GM21619 (cell line): Measurements from ENCODE around the gene ARHGAP15.
A peak's percentile ranks its signal among the peaks of the same experiment; 100 is the strongest.

Experiments
- ATAC-seq: cut with Tn5 transposase; IDR thresholded peaks from one replicate; pipeline ENCODE4 v1.9.1; 2021; ENCODE audit not compliant: unreplicated experiment

The ARHGAP15 gene

GRCh38 chr2:143675021-143675420, 545.8 kb downstream of the ARHGAP15 start:
- no peak for ATAC-seq

GRCh38 chr2:143679617-143680016, 550.4 kb downstream of the ARHGAP15 start:
- no peak for ATAC-seq

DNA sequence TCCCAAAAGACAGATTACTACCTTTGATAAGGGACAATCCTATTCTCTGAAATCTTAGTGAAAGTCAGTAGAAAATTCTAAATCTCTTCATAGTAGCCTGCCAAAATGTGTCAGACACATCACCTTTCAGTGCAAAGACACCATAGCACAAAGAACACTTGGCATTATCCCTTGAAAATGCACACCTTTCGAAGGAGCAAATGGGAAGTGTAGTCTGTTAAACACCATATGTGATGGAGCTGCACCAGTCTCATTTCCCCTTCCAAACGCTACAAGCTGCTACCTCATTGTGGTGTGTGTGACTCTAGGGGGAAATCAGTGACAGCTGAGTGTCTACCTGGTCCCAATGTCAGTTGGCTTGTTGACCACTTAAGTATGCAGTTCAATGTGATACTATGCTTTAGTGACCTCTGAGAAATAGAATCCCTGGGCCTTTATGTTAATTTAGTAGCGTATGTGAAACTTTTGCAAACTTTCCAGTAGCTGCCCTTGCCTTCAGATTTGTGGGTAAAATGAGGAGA, 551.7 kb downstream of the ARHGAP15 start:
- ATAC-seq: no peak

DNA sequence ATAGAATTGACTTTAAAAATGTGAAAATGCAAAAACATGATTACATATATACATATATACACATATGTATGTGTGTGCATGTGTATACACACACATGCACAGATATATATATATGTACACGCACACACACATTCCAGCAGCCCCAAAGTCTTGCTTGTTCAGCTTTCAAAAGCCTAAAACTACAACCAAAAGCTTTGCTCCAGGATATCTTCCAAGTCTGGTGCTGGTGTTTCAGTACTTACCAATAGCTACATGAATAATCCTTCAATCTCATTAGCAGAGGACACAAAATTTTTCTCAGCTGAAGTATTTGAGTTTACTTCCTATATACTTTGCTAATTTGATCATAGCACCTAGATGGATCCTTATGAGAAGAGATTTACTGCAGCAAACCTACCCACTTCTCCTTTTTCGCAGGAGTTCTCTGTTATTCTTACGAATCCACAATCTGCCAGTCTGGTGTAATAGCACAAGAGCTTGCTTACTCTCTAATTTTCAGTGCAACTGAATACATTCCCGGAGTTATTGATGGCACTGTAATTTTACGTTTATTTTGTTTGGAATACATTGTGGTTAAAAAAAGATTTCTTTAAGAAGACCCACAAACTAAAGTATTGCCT, 553.3 kb downstream of the ARHGAP15 start:
- no peak for ATAC-seq

GRCh38 chr2:143683977-143684376, 554.8 kb downstream of the ARHGAP15 start:
- ATAC-seq: no peak

DNA sequence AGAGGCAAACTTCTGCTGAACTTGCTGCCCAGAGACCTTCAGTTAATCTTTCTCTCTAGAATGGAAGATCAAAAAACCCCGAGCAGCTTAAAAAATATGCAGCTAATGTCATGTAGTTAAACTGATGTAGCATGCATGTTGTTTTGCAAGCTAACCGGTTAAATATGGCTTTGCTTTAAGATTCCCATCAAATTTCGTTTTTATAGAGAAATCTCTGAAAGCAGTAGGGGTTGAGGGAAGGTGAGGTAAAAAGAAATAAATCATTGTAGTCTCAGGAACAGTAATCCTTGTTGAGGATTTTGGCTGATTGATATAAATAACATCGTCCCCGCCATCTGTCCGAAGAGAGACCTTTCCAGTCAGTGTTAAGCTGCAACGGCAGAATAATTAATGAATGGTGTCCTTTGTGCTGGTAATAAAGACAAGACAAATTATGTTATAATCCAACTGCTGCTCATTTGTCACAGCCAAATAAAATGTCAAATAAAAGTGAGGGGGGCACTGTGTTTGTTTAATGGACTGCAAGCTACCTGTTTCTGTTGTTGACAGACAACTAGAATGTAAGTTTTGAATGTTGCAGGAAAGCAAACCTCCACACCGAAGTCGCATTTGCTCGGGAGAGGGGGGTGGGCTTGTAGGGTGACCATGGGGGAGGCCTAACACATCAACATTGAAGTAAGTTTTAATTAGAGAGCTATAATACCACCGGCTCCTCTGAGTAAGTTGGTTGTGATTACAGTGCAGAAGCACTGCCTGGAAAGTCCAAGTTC, 555.5 kb downstream of the ARHGAP15 start:
- no peak for ATAC-seq

DNA sequence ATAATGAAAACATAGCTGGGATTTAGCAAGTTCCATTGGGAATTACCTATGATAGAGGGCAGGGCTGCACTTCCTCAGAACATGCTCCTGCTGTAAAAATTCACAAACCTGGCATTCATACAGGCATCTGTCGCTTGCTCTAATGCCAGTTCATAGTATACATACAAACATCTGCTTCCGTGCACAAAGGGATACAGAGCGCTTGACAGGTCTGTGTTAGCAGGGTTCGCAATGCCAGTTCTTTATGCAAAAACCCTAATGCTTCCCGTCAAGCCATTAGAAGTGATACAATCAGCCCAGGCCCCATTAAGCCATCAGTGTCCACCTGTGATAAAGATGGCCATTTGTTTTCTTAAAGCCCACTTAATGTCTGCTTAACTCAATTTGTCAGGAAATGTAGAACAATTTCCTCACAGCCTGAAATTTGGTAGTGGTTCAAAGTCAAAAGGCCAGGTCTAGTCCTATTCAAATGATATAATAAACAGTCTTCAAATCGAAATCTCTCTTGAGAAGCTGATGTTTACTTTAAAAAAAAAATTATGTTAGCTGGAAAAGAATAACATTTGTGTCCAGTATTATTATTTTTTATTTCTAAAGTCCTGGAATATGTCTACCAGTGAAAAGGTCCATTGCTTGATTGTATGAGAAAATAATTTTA, 556.3 kb downstream of the ARHGAP15 start:
- ATAC-seq: no peak

DNA sequence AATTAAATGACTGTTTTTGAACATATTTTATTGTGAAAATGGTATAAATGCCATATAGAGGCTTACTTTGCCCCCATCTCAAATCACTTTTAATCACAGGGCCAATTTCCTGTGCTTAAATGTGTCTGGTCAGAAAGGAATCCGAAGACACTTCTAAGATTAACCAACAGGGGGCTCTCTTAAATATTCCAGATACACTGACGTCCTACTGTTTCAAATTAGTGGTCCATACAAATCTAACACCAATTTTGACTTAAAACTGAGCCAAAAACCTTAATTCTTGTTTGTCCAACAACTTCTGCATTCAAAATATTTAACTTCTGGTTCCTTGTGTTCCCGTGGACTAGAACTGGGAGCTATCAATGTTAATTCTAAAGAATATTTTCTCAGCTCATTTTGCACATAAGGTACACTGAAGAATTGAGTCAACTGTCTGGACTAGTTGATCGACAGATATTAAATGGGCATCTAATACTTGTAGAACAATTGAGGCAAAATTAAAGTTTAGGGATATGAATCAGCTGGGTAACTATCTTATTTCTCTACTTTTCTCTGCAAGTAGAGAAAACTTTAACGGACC, 557.5 kb downstream of the ARHGAP15 start:
- ATAC-seq: no peak

DNA sequence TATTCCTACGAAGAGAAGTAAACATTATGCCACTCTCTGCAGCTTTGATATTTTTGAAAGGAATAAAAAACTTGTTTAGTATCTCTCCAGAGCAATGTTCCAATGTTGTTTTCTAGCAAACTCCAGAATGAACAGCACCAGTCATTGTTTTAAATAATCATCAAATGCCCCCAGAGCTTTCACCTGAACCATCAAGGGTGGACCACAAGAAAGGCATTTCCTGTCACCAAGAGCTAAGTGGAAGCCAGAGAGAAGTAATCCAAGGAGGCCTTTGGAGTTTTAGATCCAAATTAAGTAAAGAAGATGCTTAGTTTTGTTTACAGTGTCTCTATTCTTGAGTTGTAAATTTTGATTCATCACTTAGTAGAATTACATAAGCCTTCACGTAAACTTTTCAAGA, 559.0 kb downstream of the ARHGAP15 start:
- ATAC-seq: no peak

DNA sequence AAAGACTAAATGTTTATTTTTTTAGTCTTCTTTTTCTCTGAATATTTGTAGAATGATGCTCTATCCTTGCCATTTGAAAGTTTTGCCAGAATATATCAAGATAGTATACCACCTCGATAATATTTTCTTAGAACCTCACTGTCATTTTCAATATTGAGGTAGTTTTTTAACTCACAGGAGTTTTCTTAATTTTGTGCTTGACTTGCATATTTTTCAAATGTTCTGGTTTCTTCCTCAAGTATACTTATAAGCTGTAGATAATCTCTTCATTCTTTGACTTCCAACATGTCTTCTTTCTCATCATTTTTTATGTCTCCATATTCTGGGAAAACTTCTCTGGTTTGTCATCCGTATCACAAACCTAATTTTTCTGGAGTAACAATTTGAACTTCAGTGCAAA, 559.6 kb downstream of the ARHGAP15 start:
- ATAC-seq: no peak

GRCh38 chr2:143689541-143689940, 560.3 kb downstream of the ARHGAP15 start:
- ATAC-seq: no peak

- ATAC-seq: no peak
Measured at GRCh38 chr2:143690235-143690634, 561.0 kb downstream of the ARHGAP15 start.

GRCh38 chr2:143691121-143691520, 561.9 kb downstream of the ARHGAP15 start:
- ATAC-seq: no peak

DNA sequence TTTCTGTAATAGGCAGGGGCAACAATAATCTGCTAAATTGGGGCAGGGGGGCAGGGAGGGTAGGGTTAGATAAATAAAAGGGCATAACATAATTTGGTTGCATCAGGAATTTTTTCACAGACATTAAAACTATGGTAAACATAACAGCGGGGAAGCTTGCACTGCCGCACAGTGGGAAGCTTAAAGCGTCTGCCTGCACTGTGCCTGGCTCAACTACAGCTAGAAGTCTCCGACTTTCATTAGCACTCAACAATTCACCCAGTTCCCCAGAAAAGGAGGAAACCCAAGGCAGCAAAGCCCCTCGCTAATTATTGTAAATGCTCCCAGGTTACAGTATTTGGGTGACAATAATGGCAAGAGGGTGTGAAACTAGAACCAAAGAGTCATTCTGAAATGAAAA, 562.9 kb downstream of the ARHGAP15 start:
- ATAC-seq: no peak

GRCh38 chr2:143692967-143693366, 563.7 kb downstream of the ARHGAP15 start:
- no peak for ATAC-seq

GRCh38 chr2:143694335-143694734, 565.1 kb downstream of the ARHGAP15 start:
- no peak for ATAC-seq

DNA sequence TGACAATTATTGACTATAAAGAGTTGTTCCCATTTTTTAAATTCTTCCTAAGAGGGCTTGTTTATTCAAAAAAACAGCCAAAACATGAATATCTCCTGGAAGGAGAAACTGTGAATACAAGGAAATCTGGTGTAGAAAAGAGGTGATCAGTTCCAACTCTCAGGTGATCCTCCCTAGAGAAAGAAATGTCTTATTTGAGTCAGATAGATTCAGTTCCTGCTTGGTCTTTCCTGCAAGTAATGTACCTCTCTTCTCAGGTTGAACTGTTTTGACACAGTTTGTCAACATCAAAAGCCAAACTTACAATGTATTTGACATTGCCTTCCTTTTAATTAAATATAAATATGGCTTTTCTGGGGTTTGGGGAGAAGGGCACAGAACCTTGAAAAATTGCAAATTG, 567.4 kb downstream of the ARHGAP15 start:
- ATAC-seq: peak; percentile 68

- peak; percentile 40 for ATAC-seq
Measured at GRCh38 chr2:143697744-143698143, 568.5 kb downstream of the ARHGAP15 start.

DNA sequence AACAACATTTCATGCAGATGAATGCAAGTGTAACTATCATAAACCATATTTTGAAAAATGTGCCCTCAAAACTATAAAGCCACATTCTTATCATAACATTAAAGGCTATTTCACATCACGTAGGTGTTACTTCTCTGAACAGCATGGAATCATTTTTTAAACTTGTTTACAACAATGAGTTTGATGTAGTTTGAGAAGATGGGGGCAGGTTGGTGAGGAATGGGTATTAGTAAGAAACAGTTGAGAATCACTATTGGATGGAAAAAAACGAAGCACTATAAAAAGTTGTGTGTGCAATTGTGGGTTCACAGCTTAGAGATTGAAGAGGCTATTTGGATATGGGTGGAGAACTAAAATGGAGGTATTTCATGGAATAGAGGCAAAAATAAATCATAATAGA, 569.1 kb downstream of the ARHGAP15 start:
- no peak for ATAC-seq

DNA sequence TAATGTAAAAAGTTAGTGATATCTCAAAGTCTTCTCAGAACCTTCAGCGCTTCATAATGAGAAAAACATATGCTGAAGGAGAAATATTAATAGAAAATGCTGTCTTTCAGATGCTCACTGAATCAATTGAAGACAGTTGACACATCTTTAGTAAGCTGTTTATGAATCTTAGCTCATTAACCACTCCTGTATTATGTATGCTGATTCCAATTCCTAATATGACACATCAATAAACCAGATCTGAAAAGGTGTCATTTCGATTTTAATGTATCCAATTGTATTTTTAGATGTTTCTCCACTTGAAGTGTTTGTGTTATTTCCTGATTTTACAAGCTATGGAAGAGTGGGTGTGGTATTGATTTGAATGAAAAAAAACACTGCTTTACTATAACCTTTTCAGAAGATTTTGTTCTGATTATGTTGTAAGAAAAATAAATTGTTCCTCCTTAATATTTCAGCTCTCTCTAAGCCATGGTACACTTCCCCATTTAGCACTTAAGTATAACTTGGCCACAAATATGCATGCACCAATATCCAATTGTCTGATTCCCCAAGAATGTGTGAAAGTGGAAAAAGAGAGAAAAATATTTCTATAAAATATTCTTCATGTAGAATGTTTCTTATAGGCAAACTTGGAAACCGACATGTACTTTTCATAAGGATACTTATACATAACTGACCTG, 569.8 kb downstream of the ARHGAP15 start:
- ATAC-seq: peak; percentile 45

DNA sequence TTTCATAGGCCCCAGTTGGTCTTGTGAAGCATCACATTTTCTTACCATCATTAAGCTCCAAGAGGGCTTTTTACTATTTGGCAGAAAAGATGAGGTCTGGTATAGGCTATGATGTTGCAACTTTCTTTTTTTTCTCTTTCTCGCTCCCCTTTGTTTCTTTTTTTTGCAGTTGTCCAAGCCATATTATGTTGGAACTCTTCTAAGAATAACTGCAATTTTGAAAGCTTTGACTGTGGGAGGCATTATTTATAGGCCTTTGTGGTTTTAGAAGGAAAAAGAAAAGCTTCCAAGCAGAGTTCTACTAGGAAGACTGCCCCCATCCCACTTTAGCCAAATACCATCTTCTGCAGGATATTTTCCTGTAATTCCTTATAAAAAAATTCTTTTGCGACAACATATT, 571.6 kb downstream of the ARHGAP15 start:
- no peak for ATAC-seq
